HepG2 (cell line): ENCODE data around the gene GDNF.

ENCODE experiments used
- ZNF121 ChIP-seq: sonication (generic); formaldehyde crosslinking; IDR thresholded peaks from 2 replicates; pipeline ENCODE4 v1.5.0; 2020; ENCODE audit warnings: mild to moderate bottlenecking, missing genetic modification reagents
- ZNF543 ChIP-seq: sonication (generic); formaldehyde crosslinking; IDR thresholded peaks from 2 replicates; pipeline ENCODE4 v1.4.0; 2020; ENCODE audit warnings: mild to moderate bottlenecking, missing genetic modification reagents
- TF ChIP-seq, protein P1 (sequence below): sonication (generic); formaldehyde crosslinking; IDR thresholded peaks from 2 replicates; pipeline ENCODE4 v1.5.0; 2020; ENCODE audit warnings: mild to moderate bottlenecking, missing genetic modification reagents, moderate library complexity

DNA sequence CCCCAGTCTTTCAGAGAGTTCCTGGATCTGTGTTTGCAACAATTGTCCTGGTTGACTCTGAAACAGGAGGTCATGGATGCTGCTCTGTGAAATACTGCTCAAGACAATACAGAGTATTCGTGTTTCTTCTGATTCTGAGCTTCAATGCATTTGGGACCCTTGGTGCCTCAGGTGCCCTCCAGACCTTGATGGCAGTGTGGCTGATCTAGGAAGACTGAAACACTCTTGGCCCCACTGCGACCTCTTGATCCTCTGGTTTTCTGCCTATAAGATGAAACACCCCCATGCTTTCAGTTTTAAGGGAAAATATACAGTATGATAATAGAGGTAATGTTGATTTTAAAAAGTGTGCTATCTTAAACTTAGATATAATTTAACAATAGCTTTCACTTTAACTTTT is 67.6 kb downstream of the GDNF start:
- no peak for TF ChIP-seq ZNF121
- TF ChIP-seq ZNF543 (CRISPR knock-in tag), result no peak
- TF ChIP-seq, protein P1, sequence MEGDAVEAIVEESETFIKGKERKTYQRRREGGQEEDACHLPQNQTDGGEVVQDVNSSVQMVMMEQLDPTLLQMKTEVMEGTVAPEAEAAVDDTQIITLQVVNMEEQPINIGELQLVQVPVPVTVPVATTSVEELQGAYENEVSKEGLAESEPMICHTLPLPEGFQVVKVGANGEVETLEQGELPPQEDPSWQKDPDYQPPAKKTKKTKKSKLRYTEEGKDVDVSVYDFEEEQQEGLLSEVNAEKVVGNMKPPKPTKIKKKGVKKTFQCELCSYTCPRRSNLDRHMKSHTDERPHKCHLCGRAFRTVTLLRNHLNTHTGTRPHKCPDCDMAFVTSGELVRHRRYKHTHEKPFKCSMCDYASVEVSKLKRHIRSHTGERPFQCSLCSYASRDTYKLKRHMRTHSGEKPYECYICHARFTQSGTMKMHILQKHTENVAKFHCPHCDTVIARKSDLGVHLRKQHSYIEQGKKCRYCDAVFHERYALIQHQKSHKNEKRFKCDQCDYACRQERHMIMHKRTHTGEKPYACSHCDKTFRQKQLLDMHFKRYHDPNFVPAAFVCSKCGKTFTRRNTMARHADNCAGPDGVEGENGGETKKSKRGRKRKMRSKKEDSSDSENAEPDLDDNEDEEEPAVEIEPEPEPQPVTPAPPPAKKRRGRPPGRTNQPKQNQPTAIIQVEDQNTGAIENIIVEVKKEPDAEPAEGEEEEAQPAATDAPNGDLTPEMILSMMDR (CRISPR knock-in tag), result no peak
